ENCODE data around the gene HEPHL1. TPM values are rescaled to one million over a fixed set of nuclear protein-coding genes. Genes with fewer than 3 reads are reported as not detected.

HEPHL1 gene
- total RNA-seq, 1 experiment from 2014 or later = not detected

GRCh38 chr11:94117197-94117574 lies 96.0 kb downstream of the HEPHL1 start:
- H3K4me3 ChIP-seq (replicated peaks in 1 of 2; ENCODE audit: low read depth in 1 of 2, low read length in 2 of 2) = no peak overlapping the region
- H3K27ac ChIP-seq (ENCODE audit: low read depth, low read length) = no peak overlapping the region
- no peak overlapping the region for H3K9ac ChIP-seq (ENCODE audit: low read length)
- ATAC-seq = no peak
- intact Hi-C loops (cut with micrococcal nuclease) = no loop called here
- CTCF ChIA-PET = no interaction called here
- H3K4me2 ChIP-seq (ENCODE audit: low read length) = no peak overlapping the region
- no peaks in the 10 kb centered on the region for H3K36me3 ChIP-seq (ENCODE audit: control insufficient read depth in 1 of 2, insufficient read depth in 2 of 2, low read length in 2 of 2)
- no peaks in the 10 kb centered on the region for H4K20me1 ChIP-seq (ENCODE audit: insufficient read depth)
- no TSS peak for BruUV-seq (replicated peaks)
- H3K4me1 ChIP-seq (ENCODE audit: control insufficient read depth in 1 of 2, insufficient read depth in 2 of 2, low read length in 2 of 2) = no peaks in the 10 kb centered on the region
- no peaks in the 10 kb centered on the region for H3K9me2 ChIP-seq (ENCODE audit: insufficient read depth)
- no peaks in the 10 kb centered on the region for H3K79me2 ChIP-seq (ENCODE audit: insufficient read depth, low read length)
- no peak overlapping the region for H2AFZ ChIP-seq (ENCODE audit: low read depth, low read length, poor library complexity, severe bottlenecking)
- RAD21 ChIA-PET (ENCODE audit: low non-redundant PET in 1 of 2, low total read pairs in 2 of 2, uncharacterized antibody in 2 of 2, unreplicated experiment in 2 of 2) = no interaction called here
- TF ChIP-seq CBX3 (IDR thresholded peaks at IDR 0.05; ENCODE audit: low read depth) = no peak
- no peak for TF ChIP-seq EZH2 (IDR thresholded peaks at IDR 0.05)
- TF ChIP-seq ZNF274 (IDR thresholded peaks at IDR 0.05; ENCODE audit: low read depth, low read length) = no peak
- no peak for TF ChIP-seq SRF (IDR thresholded peaks at IDR 0.05; ENCODE audit: low read depth)
- TF ChIP-seq MAX (IDR thresholded peaks at IDR 0.05) = no peak
- no peak for TF ChIP-seq ZFX (IDR thresholded peaks at IDR 0.05)
- no peak for TF ChIP-seq FOSL1 (IDR thresholded peaks at IDR 0.05; ENCODE audit: low read depth)
- no peak for TF ChIP-seq ZBTB33 (IDR thresholded peaks at IDR 0.05; ENCODE audit: extremely low read depth, insufficient replicate concordance, low read length)
- H3K27me3 ChIP-seq (ENCODE audit: insufficient read depth, low read length) = 0 out of 2 replicates have a peak, but pooled peaks cover 3% of the 10 kb centered on the region
- POLR2A ChIA-PET = no interaction called here
- DNase-seq (ENCODE audit: low read depth, low spot score) = no peak
- H3K9me3 ChIP-seq (ENCODE audit: control insufficient read depth in 1 of 2, insufficient read depth in 1 of 2, low read depth in 1 of 2, low read length in 2 of 2) = no peaks in the 10 kb centered on the region

- RAD21 ChIA-PET (ENCODE audit: low non-redundant PET in 1 of 2, low total read pairs in 2 of 2, uncharacterized antibody in 2 of 2, unreplicated experiment in 2 of 2) = no interaction called here
- TF ChIP-seq EZH2 (IDR thresholded peaks at IDR 0.05) = no peak
- TF ChIP-seq ATF3 (IDR thresholded peaks at IDR 0.05) = no peak
- no peak for TF ChIP-seq FOSL1 (IDR thresholded peaks at IDR 0.05; ENCODE audit: low read depth)
- no peak for TF ChIP-seq POLR2AphosphoS5 (IDR thresholded peaks at IDR 0.05; ENCODE audit: low read depth, low read length)
- no peak for TF ChIP-seq REST (IDR thresholded peaks at IDR 0.05; ENCODE audit: low read depth)
- TF ChIP-seq TCF7L2 (IDR thresholded peaks at IDR 0.05; ENCODE audit: borderline replicate concordance, extremely low read depth, insufficient read depth, insufficient read length) = no peak
- TF ChIP-seq CBX3 (IDR thresholded peaks at IDR 0.05; ENCODE audit: low read depth) = no peak
- TF ChIP-seq EGR1 (IDR thresholded peaks at IDR 0.05; ENCODE audit: low read depth) = no peak
- no peak for TF ChIP-seq RAD21 (IDR thresholded peaks at IDR 0.05; ENCODE audit: low read depth)
- no peak for TF ChIP-seq CEBPB (IDR thresholded peaks at IDR 0.05; ENCODE audit: low read depth)
These were observed 96.7 kb downstream of the HEPHL1 start for GRCh38 chr11:94117871-94118270.

More at GRCh38 chr11:94117871-94118270, 96.7 kb downstream of the HEPHL1 start:
- Histone ChIP-seq H3K4me2 (ENCODE audit: low read length) (no peak overlapping the region), H2AFZ (ENCODE audit: low read depth, low read length, poor library complexity, severe bottlenecking) (no peak overlapping the region), H3K4me3 (replicated peaks in 1 of 2; ENCODE audit: low read depth in 1 of 2, low read length in 2 of 2) (no peak overlapping the region), H3K79me2 (ENCODE audit: insufficient read depth, low read length) (no peaks in the 10 kb centered on the region), H3K9ac (ENCODE audit: low read length) (no peak overlapping the region), H3K9me2 (ENCODE audit: insufficient read depth) (no peaks in the 10 kb centered on the region), H3K36me3 (ENCODE audit: control insufficient read depth in 1 of 2, insufficient read depth in 2 of 2, low read length in 2 of 2) (no peaks in the 10 kb centered on the region), H4K20me1 (ENCODE audit: insufficient read depth) (no peaks in the 10 kb centered on the region), H3K27me3 (ENCODE audit: insufficient read depth, low read length) (no peaks in the 10 kb centered on the region), H3K9me3 (ENCODE audit: control insufficient read depth in 1 of 2, insufficient read depth in 1 of 2, low read depth in 1 of 2, low read length in 2 of 2) (no peaks in the 10 kb centered on the region), H3K4me1 (ENCODE audit: control insufficient read depth in 1 of 2, insufficient read depth in 2 of 2, low read length in 2 of 2) (no peaks in the 10 kb centered on the region), H3K27ac (ENCODE audit: low read depth, low read length) (no peak overlapping the region)
- CTCF ChIA-PET = no interaction called here
- POLR2A ChIA-PET = no interaction called here
- ATAC-seq = no peak
- BruUV-seq (replicated peaks) = no TSS peak
- no peak for DNase-seq (ENCODE audit: low read depth, low spot score)
- intact Hi-C loops (cut with micrococcal nuclease) = no loop called here

Measured in HCT116 (cell line).